Left lung (tissue), 10 donors: ENCODE measurements around the gene DLAT. TPM values are rescaled to one million over a fixed set of nuclear protein-coding genes. Genes with fewer than 3 reads are reported as not detected.
"Not testable (repeated sequence)": the region's sequence is repeated elsewhere in the genome, so short reads cannot be mapped to it uniquely, and the experiment has no call there.

Experiments used
- ATAC-seq: fragments of 200-7000 bp; cut with Tn5 transposase; one replicate; pipeline ENCODE4 v1.9.1; 2020; ENCODE audit warnings: moderate library complexity
- DNase-seq, 4 donors: peaks; one replicate each; pipeline ENCODE4 v3.0.0-alpha.2; 2013 to 2020
- H3K27ac ChIP-seq, 2 donors: fragments of 200-600 bp; sonication (generic) in 1 of 2; one replicate each; pipeline versions ENCODE4 v1.5.0 to v1.8.0; 2020 to 2021
- H3K27me3 ChIP-seq, 2 donors: fragments of 200-600 bp; sonication (generic) in 1 of 2; one replicate each; pipeline versions ENCODE4 v1.5.0 to v1.8.0; 2020 to 2021
- H3K36me3 ChIP-seq, 2 donors: fragments of 200-600 bp; sonication (generic) in 1 of 2; one replicate each; pipeline versions ENCODE4 v1.5.0 to v1.8.0; 2020 to 2021
- H3K4me1 ChIP-seq, 2 donors: fragments of 200-600 bp; one replicate each; pipeline ENCODE4 v1.8.0; 2021
- H3K4me3 ChIP-seq, 2 donors: fragments of 200-600 bp; sonication (generic) in 1 of 2; one replicate each; pipeline versions ENCODE4 v1.5.0 to v1.8.0; 2020 to 2021; ENCODE audit warnings: mild to moderate bottlenecking in 1 of 2
- H3K9me3 ChIP-seq, 2 donors: fragments of 200-600 bp; sonication (generic) in 1 of 2; one replicate each; pipeline versions ENCODE4 v1.5.0 to v1.8.0; 2020 to 2021
- intact Hi-C, 2 donors: fragments of 100-400 bp; cut with DNase I; formaldehyde crosslinking; loops; one replicate each; pipeline versions ENCODE4 v1.11.2 to v1.14.2; 2022
- polyA plus RNA-seq, 6 donors: library from polyadenylated mRNA; unstranded; fragments of 120-200 nt; gene quantifications; one replicate each; pipeline ENCODE4 v1.2.1, GENCODE V29; 2013; ENCODE audit not compliant: insufficient read length in 6 of 6
- total RNA-seq, 2 donors: library from RNA; stranded (reverse); fragmentation: NEBNext Ultra II Directional; extraction: Animal tissue kit (Norgen Biotek cat#: 25700); gene quantifications; one replicate each; pipeline ENCODE4 v1.2.1, GENCODE V29; 2021
- TF ChIP-seq, protein P1 (sequence below), 2 donors: fragments of 200-600 bp; sonication (generic) in 1 of 2; IDR thresholded peaks; one replicate each; pipeline versions ENCODE4 v1.5.0 to v1.8.0; 2021; ENCODE audit warnings: antibody characterized with exemption in 2 of 2
- donor health status: DM: no; HTN: yes; CAD: no.
- donor health status: DM: no; HTN: no; CAD: no.

Gene DLAT
- total and polyA plus RNA-seq, 8 donors: 29.8 to 40.1 (median 33.8) TPM

DNA sequence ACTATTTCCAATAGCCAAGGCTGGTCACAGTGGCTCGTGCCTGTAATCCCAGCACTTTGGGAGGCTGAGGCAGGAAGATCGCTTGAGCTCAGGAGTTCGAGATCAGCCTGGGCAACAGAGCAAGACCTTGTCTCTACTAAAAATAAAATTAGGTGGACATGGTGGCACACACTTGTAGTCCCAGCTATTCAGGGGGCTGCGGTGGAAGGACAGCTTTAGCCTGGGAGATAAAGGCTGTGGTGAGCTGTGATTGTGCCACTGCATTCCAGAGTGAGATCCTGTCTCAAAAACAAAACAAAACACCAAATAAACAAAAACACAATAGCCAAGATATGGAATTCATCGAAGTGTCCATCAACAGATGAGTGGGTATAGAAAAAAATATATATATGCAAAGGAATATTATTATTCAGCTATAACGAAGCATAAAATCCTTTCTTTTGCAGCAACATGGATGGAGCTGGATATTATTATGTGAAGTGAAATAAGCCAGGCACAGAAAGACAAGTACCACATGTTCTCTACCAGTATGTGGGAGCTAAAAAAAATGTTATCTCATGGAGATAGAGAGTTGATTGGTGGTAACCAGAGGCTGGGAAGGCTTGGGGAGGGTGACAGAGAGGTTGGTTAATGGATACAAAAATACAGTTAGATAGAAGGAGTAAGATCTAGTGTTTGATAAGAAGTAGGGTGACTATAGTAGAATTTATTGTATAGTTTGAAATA, 22.6 kb upstream of the DLAT start:
- H3K36me3 ChIP-seq: no peaks in the 10 kb centered on the region
- H3K4me1 ChIP-seq: no peaks in the 10 kb centered on the region
- TF ChIP-seq, protein P1, sequence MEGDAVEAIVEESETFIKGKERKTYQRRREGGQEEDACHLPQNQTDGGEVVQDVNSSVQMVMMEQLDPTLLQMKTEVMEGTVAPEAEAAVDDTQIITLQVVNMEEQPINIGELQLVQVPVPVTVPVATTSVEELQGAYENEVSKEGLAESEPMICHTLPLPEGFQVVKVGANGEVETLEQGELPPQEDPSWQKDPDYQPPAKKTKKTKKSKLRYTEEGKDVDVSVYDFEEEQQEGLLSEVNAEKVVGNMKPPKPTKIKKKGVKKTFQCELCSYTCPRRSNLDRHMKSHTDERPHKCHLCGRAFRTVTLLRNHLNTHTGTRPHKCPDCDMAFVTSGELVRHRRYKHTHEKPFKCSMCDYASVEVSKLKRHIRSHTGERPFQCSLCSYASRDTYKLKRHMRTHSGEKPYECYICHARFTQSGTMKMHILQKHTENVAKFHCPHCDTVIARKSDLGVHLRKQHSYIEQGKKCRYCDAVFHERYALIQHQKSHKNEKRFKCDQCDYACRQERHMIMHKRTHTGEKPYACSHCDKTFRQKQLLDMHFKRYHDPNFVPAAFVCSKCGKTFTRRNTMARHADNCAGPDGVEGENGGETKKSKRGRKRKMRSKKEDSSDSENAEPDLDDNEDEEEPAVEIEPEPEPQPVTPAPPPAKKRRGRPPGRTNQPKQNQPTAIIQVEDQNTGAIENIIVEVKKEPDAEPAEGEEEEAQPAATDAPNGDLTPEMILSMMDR (IDR thresholded peaks at IDR 0.05): no peak
- no peaks in the 10 kb centered on the region for H3K27me3 ChIP-seq
- intact Hi-C loops: no loop called here
- DNase-seq (no peak), ATAC-seq (no peak)
- H3K27ac ChIP-seq: no peak overlapping the region
- H3K4me3 ChIP-seq: no peak overlapping the region
- H3K9me3 ChIP-seq: no peaks in the 10 kb centered on the region

DNA sequence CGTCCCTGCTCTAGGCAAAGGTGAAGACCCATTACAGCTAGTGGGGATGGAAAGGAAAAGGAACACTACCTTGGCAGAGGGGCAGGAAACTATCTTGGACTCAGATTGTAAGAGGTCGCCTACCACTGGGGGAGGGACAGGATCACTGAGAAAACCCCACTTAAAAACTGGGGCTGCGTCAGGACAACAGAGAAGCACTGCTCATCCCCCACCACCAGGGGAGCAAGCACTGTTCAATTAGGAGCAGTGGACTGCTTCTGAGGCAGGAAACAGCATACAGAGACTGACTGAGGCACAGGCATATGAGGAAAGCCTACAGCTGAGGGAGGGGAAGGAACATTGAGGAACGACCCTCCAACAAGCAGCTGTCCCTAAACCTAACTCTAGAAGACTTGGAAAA, 20.8 kb upstream of the DLAT start:
- no peaks in the 10 kb centered on the region for H3K4me1 ChIP-seq
- intact Hi-C loops: no loop called here
- DNase-seq (no peak), ATAC-seq (no peak)
- no peaks in the 10 kb centered on the region for H3K9me3 ChIP-seq
- no peak overlapping the region for H3K27ac ChIP-seq
- H3K4me3 ChIP-seq: no peak overlapping the region
- H3K36me3 ChIP-seq: no peaks in the 10 kb centered on the region
- no peaks in the 10 kb centered on the region for H3K27me3 ChIP-seq
- TF ChIP-seq, protein P1 (IDR thresholded peaks at IDR 0.05): no peak

DNA sequence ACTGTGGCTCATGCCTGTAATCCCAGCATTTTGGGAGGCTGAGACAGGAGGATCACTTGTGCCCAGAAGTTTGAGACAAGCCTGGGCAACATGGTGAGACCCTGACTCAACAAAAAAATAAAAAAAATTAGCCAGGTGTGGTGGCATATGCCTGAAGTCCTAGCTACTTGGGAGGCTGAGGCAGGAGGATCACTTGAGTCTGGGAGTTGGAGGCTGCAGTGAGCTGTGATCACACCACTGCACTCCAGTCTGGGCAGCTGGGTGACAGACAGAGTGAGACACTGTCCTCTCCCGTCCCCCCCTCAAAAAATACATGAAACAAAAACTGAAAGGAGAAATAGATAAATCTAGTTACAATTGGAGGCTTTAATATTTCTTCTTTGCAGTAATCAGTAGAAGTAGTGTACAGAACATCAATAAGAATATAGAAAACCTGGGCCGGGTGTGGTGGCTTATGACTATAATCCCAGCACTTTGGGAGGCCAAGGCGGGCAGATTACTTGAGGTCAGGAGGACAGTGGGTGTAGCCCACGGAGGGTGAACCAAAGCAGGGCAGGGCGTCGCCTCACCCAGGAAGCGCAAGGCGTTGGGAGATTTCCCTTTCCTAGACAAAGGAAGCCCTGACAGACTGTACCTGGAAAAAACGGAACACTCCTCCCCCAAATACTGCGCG, 19.6 kb upstream of the DLAT start:
- TF ChIP-seq, protein P1 (IDR thresholded peaks at IDR 0.05): no peak
- no peak for ATAC-seq
- intact Hi-C loops: no loop called here
- Histone ChIP-seq H3K9me3 (no peaks in the 10 kb centered on the region), H3K27ac (no peak overlapping the region), H3K36me3 (no peaks in the 10 kb centered on the region), H3K27me3 (no peaks in the 10 kb centered on the region), H3K4me3 (no peak overlapping the region), H3K4me1 (no peaks in the 10 kb centered on the region)
- DNase-seq: no peak

GRCh38 chr11:112006095-112006441, 19.1 kb upstream of the DLAT start:
- intact Hi-C loops, H3K9me3 ChIP-seq, H3K27me3 ChIP-seq, ATAC-seq, H3K4me1 ChIP-seq, H3K36me3 ChIP-seq, DNase-seq, H3K27ac ChIP-seq, H3K4me3 ChIP-seq: not testable (repeated sequence)

GRCh38 chr11:112011451-112011850, 13.8 kb upstream of the DLAT start:
- ATAC-seq, H3K36me3 ChIP-seq, H3K4me3 ChIP-seq, H3K9me3 ChIP-seq, intact Hi-C loops, H3K4me1 ChIP-seq, H3K27me3 ChIP-seq, DNase-seq, H3K27ac ChIP-seq: not testable (repeated sequence)

GRCh38 chr11:112012874-112013273, 12.3 kb upstream of the DLAT start:
- no peak overlapping the region for H3K4me3 ChIP-seq
- TF ChIP-seq, protein P1 (IDR thresholded peaks at IDR 0.05): no peak
- H3K4me1 ChIP-seq: no peaks in the 10 kb centered on the region
- DNase-seq (no peak), ATAC-seq (no peak)
- intact Hi-C loops: no loop called here
- no peaks in the 10 kb centered on the region for H3K36me3 ChIP-seq
- H3K27ac ChIP-seq: no peak overlapping the region
- no peaks in the 10 kb centered on the region for H3K27me3 ChIP-seq
- no peaks in the 10 kb centered on the region for H3K9me3 ChIP-seq
